HG03103 (cell line): Measurements from ENCODE around the gene PRCP.
"Not testable (repeated sequence)": the region's sequence is repeated elsewhere in the genome, so short reads cannot be mapped to it uniquely, and the experiment has no call there.

ENCODE experiments used
- ATAC-seq: cut with Tn5 transposase; IDR thresholded peaks from one replicate; pipeline ENCODE4 v1.9.1; 2021; ENCODE audit warnings: low read depth; ENCODE audit not compliant: unreplicated experiment

The PRCP gene

DNA sequence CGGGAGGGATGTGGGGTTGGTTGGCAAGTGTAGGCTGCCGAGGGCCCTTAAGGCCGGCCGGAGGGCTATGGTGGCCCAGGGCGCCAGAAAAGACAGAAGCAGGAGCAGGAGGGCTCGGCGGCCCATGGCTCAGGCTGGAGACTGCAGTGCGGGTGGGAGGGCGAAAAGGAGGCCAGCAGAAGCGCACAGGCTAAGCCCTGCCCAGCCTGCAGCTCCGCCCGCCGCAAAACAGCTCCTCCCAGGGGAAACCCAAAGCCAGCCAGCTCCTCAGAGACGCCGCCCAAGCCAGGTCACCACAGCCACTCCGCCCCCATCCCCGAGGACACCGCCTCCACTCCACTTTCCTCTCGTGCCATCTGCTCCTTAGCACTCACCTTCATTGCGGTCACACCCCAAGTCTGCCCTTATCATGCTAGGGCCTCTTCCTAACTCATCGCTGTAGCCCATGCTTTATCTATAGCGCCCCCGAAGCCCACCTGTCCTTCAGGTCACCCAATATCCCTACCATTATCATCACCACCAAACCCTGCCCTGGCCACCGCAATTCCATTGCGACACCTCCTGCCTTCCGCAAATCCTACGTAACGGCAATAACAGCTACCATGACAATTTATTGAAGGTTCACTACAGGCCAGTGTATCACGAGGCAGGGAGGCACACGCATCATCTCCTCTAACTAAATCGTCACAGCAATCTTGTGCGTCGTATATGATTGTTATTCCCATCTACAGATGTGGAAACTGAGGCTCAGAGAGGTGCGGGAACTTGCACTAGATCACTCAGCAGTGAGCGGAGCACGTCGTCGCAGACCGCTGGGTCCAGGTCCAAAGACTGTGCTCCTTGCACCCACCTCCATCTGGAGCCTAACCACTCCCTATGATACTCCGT, at the start of gene PRCP:
TSS of gene PRCP (minus strand) at position 154 of the 888 bp plus-strand sequence. CDS start at position 126, 28 bp downstream.
- peak; percentile 68 for ATAC-seq

DNA sequence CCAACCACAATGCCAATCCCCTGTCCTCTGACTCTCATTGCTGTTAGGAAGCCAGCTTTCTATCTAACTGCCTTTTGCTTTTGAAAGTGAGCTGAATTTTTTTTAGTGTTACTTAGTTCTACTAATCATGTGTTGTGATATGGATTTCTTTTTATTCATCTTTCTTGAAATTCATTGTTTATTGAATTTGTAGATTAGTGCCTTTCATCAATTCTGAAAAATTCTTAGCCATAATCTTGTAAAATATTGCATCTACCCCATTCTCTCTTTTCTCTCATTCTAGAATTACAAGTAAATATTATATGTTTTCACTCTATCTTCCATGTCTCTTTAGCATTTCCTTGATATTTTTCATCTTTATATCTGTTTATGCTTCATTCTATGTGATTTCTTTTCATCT, 49.1 kb upstream of the PRCP start:
- no peak for ATAC-seq

DNA sequence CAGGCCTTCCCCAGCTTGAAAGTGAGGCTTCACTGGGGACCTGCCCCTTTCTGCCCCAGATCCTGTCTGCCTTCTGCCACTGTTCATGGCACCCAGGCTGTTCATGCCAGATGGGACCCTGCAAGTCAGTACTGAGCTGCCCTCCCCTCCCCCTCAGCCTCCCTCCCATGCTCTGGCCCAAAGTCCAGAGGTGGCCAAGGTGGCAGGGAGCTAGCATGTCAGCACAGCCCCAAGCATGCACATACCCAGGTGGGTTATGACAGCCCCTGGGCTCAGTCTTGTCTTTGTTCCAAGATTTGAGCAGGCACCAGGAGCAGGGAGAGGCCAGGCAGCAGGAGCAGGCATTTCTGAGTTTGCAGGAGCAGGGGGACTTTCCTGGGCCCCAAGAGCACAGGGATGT, 45.5 kb upstream of the PRCP start:
- ATAC-seq, result no peak

DNA sequence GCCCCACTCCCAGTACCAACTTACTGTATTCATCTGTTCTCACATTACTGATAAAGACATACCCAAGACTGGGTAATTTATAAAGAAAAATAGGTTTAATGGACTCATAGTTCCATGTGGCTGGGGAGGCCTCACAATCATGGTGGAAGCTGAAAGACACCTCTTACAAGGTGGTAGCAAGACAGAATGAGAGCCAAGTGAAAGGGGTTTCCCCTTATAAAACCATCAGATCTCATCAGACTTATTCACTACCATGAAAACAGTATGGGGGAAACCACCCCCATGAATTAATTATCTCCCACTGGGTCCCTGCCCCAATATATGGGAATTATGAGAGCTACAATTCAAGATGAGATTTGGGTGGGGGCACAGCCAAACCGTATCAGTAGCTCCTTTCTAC, 44.8 kb upstream of the PRCP start:
- not testable (repeated sequence) for ATAC-seq

DNA sequence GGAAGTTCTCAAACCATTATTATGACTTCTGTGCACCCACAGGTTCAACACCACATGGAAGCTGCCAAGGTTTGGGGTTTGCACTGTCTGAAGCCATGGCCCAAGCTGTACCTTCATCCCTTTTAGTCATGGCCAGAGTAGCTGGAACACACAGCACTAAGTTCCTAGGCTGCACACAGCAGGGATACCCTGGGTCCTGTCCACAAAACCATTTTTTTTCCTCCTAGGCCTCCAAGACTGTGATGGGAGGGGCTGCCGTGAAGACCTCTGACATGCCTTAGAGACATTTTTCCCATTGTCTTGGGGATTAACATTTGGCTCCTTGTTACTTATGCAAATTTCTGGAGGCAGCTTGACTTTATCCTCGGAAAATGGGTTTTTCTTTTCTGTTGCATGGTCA, 44.0 kb upstream of the PRCP start:
- no peak for ATAC-seq

DNA sequence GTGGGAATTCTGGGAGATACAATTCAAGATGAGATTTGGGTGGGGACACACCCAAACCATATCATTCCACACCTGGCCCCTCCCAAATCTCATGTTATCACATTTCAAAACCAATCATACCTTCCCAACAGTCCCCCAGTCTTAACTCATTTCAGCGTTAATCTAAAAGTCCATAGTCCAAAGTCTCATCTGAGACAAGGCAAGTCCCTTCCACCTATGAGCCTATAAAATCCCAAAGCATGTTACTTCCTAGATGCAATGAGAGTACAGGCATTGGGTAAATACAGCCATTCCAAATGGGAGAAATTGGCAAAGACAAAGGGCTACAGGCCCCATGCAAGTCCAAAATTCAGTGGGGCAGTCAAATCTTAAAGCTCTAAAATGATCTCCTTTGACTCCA, 43.2 kb upstream of the PRCP start:
- ATAC-seq, result not testable (repeated sequence)

DNA sequence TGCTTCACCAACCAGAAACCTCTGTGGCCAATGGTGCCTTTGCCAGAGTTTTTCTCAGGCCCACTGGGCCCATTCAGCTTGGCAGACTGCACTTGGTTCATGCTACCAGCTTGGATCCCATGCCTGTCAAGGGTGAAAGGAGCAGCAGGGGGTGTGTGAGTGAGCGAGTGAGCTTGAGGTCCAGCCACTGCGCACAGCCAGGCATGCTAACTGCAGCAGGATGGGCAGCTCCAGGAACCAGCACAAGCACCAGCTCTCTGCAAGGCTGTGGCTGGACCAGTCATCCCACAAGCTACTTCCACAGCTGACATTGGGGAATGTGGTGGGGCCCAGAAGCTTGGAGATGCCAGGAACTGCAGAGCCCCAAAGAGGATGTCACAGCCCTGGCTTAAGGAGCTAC, 42.1 kb upstream of the PRCP start:
- ATAC-seq, result no peak

DNA sequence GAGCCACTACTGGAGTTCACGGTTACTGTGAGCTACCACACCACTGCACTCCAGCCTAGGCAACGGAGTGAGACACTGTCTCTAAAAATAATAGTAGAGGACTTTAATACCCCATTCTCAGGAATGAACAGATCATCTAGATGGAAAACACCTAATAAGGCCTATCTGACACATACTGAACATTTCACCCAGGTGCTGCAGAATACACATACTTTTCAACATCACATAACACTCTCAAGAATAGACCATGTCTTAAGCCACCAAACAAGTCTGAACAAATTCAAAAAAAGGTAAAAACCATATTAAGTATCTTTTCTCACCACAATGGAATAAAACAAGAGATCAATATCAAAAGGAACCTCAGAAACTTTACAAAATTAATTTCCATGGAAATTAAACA, 39.2 kb upstream of the PRCP start:
- no peak for ATAC-seq

DNA sequence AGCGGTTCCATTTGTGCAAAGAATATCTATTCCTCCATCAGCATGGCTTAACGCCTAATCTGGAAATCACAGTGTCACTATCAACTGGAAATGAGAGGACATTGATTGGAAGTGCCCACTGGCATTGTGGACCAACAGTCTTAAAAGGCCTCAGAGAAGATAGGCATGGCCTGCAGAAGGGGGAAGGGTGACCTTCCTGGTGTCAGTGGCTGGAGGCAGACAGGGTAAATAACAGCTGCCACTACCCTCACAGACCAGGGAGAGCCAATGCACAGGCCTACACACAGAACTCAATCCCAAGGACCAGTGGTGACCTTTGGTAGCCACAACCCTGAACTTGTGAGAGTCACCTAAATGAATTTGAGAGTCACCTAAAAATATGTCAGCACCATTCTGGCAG, 37.3 kb upstream of the PRCP start:
- no peak for ATAC-seq

DNA sequence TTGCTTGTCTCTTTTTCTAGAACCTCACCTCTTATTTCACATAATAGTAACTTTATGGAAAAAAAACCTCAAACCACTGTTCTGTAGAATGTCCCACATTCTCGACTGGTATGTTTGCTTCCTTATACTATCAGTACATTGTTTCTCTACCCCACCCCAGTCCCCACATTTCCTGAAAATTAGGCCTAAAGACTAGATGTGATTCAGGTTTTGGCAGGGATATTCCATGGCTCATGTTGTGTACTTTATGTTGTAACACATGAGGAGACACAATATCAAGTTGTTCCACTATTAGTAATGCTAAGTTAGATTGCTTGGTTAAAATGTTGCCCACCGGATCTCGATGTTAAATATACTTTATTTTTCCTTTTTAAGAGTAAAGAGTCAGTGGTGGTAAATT, 36.0 kb upstream of the PRCP start:
- no peak for ATAC-seq

DNA sequence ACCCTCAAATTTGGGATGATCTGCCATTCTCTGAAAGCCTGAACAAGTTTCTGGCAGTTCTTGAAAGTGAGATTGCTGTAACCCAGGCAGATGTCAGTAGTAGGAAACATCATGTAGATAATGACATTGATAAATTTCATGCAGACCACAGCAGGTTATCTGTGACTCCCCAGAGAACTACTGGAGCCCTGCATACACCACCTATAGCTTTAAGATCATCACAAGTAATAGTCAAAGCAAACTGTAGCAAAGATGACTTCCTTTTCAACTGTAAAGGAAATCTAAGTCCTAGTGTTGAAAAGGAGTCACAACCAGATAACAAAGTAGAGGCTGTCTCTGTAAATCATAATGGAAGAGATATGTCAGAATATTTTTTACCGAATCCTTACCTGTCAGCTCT, 32.3 kb upstream of the PRCP start:
- ATAC-seq, result no peak

DNA sequence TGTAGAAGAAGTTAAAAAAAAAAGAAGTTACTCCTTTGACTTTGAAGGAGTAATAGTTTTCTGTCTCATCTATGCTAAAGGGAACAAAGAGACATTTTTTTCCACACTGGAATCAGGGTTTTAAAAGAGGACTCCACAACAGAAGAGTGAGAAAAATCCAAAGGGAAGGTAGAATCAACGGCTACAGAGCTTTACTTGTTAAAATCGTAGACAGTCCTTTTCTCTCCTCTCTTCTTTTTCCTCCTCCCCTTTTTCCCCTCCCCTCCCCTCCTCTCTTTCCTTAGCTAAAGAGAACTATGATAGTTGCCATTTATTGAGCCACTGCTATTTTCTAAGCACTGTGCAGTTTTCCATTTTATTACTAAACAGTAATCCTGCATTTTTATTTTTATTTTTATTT, 30.5 kb upstream of the PRCP start:
- peak; percentile 6 for ATAC-seq

DNA sequence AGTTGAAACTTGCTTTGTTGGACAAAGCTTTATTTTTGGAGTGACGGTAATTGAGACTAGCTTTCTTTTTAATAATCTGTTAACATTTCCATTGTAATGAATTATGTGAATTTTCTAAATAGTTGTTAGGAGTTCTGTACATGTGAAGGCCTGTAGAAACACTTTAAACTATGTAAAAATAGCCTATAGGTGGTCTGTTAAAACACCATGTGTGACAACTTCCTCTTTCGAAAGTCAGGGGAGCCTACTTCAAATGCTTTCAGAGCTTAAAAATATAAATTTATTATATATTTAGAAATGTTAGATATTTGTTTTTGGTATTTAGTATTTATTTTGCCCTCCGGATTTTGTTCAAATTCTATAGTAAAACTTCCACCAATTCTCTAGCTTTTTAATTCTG, 30.0 kb upstream of the PRCP start:
- peak; percentile 66 for ATAC-seq

DNA sequence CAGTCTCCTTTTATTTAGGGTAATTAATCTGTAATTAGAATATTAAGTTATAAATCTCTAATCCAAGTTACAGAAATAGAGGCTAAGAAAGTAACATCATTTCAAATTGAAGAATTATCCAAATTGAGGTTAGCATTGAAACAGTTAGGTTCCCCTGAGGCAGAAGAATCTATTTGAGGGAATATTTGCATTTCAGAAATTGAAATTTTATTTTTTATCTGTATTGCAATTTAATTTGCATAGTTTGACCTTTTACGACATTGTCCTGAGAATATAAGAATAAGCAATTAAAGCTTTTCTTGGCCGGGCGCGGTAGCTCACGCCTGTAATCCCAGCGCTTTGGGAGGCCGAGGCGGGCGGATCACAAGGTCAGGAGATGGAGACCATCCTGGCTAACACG, 28.9 kb upstream of the PRCP start:
- ATAC-seq, result no peak

DNA sequence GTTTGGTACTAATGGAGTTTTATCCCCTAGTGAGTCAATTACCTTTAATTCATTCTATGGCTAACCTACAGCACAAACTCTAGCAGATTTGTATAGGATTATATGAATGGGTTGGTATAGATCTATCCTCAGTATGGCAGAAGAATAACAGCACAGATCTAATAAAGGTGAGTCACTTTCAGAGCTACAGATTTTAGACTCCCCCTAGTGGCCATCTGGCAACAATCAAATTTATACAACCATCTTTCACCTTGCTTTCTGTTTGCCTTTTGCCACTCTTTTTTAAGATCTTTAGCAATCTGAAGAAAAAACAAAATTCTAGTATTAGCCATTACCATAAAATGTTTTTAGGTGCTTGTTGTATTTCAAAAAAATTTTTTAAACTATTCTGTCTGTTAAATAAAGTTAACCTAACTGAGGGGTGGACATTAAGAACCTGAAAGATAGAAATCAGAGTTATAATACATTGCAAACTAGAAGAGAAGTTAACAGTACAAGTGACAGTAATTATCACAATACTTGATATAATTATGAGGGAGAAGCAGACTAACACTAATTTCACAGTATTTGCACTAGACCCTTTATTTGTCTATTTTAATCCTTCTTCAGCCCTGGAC, 27.1 kb upstream of the PRCP start:
- ATAC-seq, result no peak

DNA sequence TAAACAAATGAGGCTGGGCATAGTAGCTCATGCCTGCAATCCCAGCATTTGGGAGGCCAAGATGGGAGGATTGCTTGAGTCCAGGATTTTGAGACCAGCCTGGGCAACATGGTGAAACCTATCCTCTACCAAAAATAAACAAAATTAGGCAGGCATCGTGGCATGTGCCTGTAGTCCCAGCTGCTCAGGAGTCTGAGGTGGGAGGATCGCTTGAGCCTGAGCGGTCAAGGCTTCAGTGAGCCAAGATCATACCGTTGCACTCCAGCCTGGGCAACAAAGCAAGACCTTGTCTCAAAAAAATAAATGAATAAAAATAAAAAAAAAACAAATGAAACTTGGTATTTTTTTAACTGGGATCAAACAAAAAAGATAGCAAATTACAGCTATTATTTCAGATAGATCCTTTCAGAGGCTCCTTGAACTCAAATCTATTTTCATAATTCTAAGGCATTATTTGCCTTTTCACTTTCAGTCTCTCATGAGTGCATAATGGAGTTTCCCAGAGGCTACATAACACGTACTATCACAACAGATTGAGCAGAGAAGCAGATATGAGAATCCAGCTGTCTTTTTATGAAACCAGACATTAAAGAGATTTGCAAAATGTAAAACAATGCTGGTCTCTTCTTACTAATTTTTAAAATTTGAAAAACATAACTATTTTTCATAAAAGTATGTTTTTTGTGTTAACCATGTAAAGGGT, 24.4 kb upstream of the PRCP start:
- no peak for ATAC-seq

DNA sequence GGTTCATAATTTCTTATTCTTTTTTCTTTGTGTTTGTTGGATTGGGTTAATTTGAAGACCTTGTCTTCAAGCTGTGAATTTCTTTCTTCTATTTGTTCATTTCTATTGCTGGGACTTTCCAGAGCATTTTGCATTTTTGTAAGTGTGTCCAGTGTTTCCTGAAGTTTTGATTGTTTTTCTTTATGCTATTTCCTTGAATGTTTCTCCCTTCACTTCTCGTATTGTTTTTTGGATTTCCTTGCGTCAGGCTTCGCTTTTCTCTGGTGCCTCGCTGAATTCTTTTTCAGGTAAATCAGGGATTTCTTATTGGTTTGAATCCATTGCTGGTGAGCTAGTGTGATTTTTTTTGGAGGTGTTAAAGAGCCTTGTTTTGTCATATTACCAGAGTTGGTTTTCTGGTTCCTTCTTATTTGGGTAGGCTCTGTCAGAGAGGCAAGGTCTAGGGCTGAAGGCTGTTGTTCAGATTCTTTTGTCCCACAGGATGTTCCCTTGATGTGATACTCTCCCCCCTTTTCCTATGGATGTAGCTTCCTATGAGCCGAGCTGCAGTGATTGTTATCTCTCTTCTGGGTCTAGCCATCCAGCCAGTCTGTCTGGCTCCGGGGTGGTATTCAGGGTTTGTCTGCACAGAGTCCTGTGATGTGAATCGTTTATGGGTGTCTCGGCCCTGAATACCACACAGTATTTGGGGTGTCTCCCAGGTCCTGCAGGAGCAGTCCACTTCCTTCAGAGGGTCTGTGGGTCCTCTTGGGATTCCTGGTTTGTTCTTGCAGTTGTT, 22.4 kb upstream of the PRCP start:
- ATAC-seq, result not testable (repeated sequence)

DNA sequence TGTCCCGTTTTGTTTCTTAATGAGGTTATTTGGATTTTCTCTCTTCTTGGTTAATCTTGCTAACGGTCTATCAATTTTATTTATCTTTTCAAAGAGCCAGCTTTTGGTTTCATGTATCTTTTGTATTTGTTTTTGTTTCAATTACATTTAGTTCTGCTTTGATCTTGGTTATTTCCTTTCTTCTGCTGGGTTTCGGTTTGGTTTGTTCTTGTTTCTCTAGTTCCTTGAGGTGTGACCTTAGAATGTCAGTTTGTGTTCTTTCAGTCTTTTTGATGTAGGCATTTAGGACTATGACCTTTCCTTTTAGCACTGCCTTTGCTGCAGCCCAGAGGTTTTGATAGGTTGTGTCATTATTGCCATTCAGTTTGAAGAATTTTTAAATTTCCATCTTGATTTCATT, 20.0 kb upstream of the PRCP start:
- ATAC-seq, result not testable (repeated sequence)

DNA sequence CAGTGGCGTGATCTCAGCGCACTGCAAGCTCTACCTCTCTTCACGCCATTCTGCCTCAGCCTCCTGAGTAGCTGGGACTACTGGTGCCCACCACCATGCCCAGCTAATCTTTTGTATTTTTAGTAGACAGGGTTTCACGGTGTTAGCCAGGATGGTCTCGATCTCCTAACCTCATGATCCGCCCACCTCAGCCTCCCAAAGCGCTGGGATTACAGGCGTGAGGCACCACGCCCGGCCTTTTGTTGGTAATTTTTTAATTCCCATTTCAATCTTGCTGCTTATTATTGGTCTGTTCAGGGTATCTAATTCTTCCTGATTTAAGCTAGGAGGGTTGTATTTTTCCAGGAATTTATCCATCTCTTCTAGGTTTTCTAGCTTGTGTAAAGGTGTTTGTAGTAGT, 19.6 kb upstream of the PRCP start:
- not testable (repeated sequence) for ATAC-seq

DNA sequence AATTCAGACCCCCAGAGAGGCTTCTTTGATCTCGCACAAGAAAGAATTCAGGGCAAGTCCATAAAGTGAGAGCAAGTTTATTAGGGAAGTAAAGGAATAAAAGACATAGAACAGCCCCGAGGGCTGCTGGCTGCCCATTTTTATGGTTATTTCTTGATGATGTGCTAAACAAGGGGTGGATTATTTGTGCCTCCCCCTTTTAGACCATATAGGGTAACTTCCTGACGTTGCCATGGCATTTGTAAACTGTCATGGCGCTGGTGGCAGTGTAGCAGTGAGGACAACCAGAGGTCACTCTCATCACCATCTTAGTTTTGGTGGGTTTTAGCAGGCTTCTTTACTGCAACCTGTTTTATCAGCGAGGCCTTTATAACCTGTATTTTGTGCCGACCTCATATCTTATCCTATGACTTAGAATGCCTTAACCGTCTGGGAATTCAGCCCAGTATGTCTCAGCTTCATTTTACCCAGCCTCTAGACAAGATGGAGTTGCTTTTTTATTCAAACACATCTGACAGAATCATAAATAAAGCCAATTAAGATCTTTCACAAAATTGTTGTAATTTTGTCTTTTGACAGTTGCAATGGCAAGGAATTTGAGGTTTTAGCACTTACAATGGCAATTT, 8.9 kb upstream of the PRCP start:
- no peak for ATAC-seq
